HG03442 (cell line): ENCODE results near the gene KCNIP3.
"Not testable (repeated sequence)": the region's sequence is repeated elsewhere in the genome, so short reads cannot be mapped to it uniquely, and the experiment has no call there.

Source experiments
- ATAC-seq: cut with Tn5 transposase; IDR thresholded peaks from one replicate; pipeline ENCODE4 v1.9.1; 2021; ENCODE audit warnings: mild to moderate bottlenecking, moderate library complexity; ENCODE audit not compliant: unreplicated experiment

The KCNIP3 gene

GRCh38 chr2:95359501-95359930 lies 62.4 kb downstream of the KCNIP3 start:
- no peak for ATAC-seq

GRCh38 chr2:95361216-95361980 lies 64.3 kb downstream of the KCNIP3 start:
- no peak for ATAC-seq

GRCh38 chr2:95362486-95362885 lies 65.3 kb downstream of the KCNIP3 start:
- ATAC-seq = no peak

- no peak for ATAC-seq
These were observed 69.4 kb downstream of the KCNIP3 start for GRCh38 chr2:95366514-95366913.

GRCh38 chr2:95372216-95372829 lies 75.2 kb downstream of the KCNIP3 start:
- no peak for ATAC-seq

- ATAC-seq = no peak
These were observed 75.7 kb downstream of the KCNIP3 start for GRCh38 chr2:95372845-95373244.

- ATAC-seq = no peak
These were observed 76.9 kb downstream of the KCNIP3 start for GRCh38 chr2:95374029-95374428.

- ATAC-seq = no peak
These were observed 77.3 kb downstream of the KCNIP3 start for GRCh38 chr2:95374451-95374920.

GRCh38 chr2:95374921-95375471 lies 77.8 kb downstream of the KCNIP3 start:
- no peak for ATAC-seq

- no peak for ATAC-seq
These were observed 78.5 kb downstream of the KCNIP3 start for GRCh38 chr2:95375532-95376150.

- no peak for ATAC-seq
These were observed 79.4 kb downstream of the KCNIP3 start for GRCh38 chr2:95376311-95377215.

GRCh38 chr2:95377216-95378123 lies 80.3 kb downstream of the KCNIP3 start:
- no peak for ATAC-seq

- ATAC-seq = not testable (repeated sequence)
These were observed 81.1 kb downstream of the KCNIP3 start for GRCh38 chr2:95378281-95378680.

- no peak for ATAC-seq
These were observed 82.3 kb downstream of the KCNIP3 start for GRCh38 chr2:95379371-95379831.

- no peak for ATAC-seq
These were observed 83.1 kb downstream of the KCNIP3 start for GRCh38 chr2:95380280-95380679.

- no peak for ATAC-seq
These were observed 83.6 kb downstream of the KCNIP3 start for GRCh38 chr2:95380731-95381130.

- no peak for ATAC-seq
These were observed 84.4 kb downstream of the KCNIP3 start for GRCh38 chr2:95381212-95382191.

- no peak for ATAC-seq
These were observed 85.0 kb downstream of the KCNIP3 start for GRCh38 chr2:95382192-95382591.
